ENCODE measurements around the gene TPRKB.

DNA sequence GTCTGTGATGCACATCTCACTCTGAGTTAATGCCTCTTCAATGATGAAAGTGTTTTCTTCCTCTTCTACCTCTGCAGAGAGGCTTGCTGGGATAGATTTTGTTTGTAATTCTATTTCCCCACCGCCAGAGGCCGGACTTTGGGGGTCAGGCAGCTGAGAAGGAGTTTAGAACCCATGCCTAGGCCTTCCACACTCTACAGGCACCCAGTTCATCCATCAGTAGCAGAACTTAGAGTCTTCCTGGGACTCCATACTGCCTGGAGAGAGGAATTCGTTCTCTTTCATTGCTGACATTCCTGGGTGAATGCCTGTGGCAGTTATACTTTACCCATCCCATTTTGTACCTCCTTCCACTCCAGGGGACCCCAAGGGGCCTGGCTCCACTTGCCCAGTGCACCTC is 9.1 kb downstream of the TPRKB start:
- TF ChIP-seq, protein P1, sequence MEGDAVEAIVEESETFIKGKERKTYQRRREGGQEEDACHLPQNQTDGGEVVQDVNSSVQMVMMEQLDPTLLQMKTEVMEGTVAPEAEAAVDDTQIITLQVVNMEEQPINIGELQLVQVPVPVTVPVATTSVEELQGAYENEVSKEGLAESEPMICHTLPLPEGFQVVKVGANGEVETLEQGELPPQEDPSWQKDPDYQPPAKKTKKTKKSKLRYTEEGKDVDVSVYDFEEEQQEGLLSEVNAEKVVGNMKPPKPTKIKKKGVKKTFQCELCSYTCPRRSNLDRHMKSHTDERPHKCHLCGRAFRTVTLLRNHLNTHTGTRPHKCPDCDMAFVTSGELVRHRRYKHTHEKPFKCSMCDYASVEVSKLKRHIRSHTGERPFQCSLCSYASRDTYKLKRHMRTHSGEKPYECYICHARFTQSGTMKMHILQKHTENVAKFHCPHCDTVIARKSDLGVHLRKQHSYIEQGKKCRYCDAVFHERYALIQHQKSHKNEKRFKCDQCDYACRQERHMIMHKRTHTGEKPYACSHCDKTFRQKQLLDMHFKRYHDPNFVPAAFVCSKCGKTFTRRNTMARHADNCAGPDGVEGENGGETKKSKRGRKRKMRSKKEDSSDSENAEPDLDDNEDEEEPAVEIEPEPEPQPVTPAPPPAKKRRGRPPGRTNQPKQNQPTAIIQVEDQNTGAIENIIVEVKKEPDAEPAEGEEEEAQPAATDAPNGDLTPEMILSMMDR (IDR thresholded peaks at IDR 0.05; ENCODE audit: low read depth, low read length) = no peak
- no peak for TF ChIP-seq EZH2phosphoT487 (IDR thresholded peaks at IDR 0.05; ENCODE audit: low read depth)
